ENCODE data around the gene RNF213. TPM values are rescaled to one million over a fixed set of nuclear protein-coding genes. Genes with fewer than 3 reads are reported as not detected.

The RNF213 gene
- total RNA-seq, 1 donor from 2014 or later = 120 TPM

GRCh38 chr17:80315517-80316182 is 55.0 kb downstream of the RNF213 start:
- Mint-ChIP-seq H3K4me3 (ENCODE audit: unreplicated experiment) (no peak overlapping the region), H3K9me3 (ENCODE audit: unreplicated experiment) (no peaks in the 10 kb centered on the region), H3K27me3 (ENCODE audit: low read depth, unreplicated experiment) (no peaks in the 10 kb centered on the region), H3K4me1 (ENCODE audit: low read depth, unreplicated experiment) (no peaks in the 10 kb centered on the region), H3K36me3 (ENCODE audit: low read depth, unreplicated experiment) (peaks cover 40% of the 10 kb centered on the region), H3K27ac (ENCODE audit: unreplicated experiment) (no peak overlapping the region)
- Histone ChIP-seq H3K4me2 (ENCODE audit: low read length) (no peak overlapping the region), H3K4me3 (ENCODE audit: insufficient read depth, low read depth, low read length) (no peak overlapping the region), H3K9me3 (ENCODE audit: insufficient read depth, low read depth, low read length) (no peaks in the 10 kb centered on the region), H3K9ac (ENCODE audit: low read length) (no peak overlapping the region), H4K20me1 (ENCODE audit: insufficient read depth, low read length) (peaks cover 13% of the 10 kb centered on the region), H3K36me3 (ENCODE audit: insufficient read depth, low read length) (peaks cover 2% of the 10 kb centered on the region), H3K4me1 (ENCODE audit: insufficient read depth, low read length) (no peaks in the 10 kb centered on the region), H3K27me3 (ENCODE audit: insufficient read depth, low read length) (no peaks in the 10 kb centered on the region), H3K79me2 (ENCODE audit: insufficient read depth, low read length) (no peaks in the 10 kb centered on the region), H2AFZ (ENCODE audit: low read depth, low read length) (no peak overlapping the region), H3K27ac (ENCODE audit: low read depth, low read length) (no peak overlapping the region)
- TF ChIP-seq EZH2 (IDR thresholded peaks at IDR 0.05; ENCODE audit: insufficient read depth, low read length) = no peak
- no peak for TF ChIP-seq CTCF (IDR thresholded peaks at IDR 0.05; ENCODE audit: insufficient read depth, low read depth, low read length)
- FAIRE-seq (no peak), DNase-seq (ENCODE audit: low read depth) (no peak)

GRCh38 chr17:80316431-80316830 is 55.8 kb downstream of the RNF213 start:
- Mint-ChIP-seq H3K27ac (ENCODE audit: unreplicated experiment) (no peak overlapping the region), H3K9me3 (ENCODE audit: unreplicated experiment) (no peaks in the 10 kb centered on the region), H3K36me3 (ENCODE audit: low read depth, unreplicated experiment) (peaks cover 41% of the 10 kb centered on the region), H3K4me1 (ENCODE audit: low read depth, unreplicated experiment) (no peaks in the 10 kb centered on the region), H3K27me3 (ENCODE audit: low read depth, unreplicated experiment) (no peaks in the 10 kb centered on the region), H3K4me3 (ENCODE audit: unreplicated experiment) (no peak overlapping the region)
- H2AFZ ChIP-seq (ENCODE audit: low read depth, low read length) = no peak overlapping the region
- FAIRE-seq (no peak), DNase-seq (ENCODE audit: low read depth) (no peak)
- H3K4me1 ChIP-seq (ENCODE audit: insufficient read depth, low read length) = no peaks in the 10 kb centered on the region
- no peak overlapping the region for H3K4me3 ChIP-seq (ENCODE audit: insufficient read depth, low read depth, low read length)
- H3K27ac ChIP-seq (ENCODE audit: low read depth, low read length) = no peak overlapping the region
- H3K27me3 ChIP-seq (ENCODE audit: insufficient read depth, low read length) = no peaks in the 10 kb centered on the region
- H3K9me3 ChIP-seq (ENCODE audit: insufficient read depth, low read depth, low read length) = no peaks in the 10 kb centered on the region
- H4K20me1 ChIP-seq (ENCODE audit: insufficient read depth, low read length) = peaks cover 13% of the 10 kb centered on the region
- no peak overlapping the region for H3K4me2 ChIP-seq (ENCODE audit: low read length)
- no peak overlapping the region for H3K9ac ChIP-seq (ENCODE audit: low read length)
- H3K36me3 ChIP-seq (ENCODE audit: insufficient read depth, low read length) = peaks cover 2% of the 10 kb centered on the region
- H3K79me2 ChIP-seq (ENCODE audit: insufficient read depth, low read length) = no peaks in the 10 kb centered on the region
- TF ChIP-seq CTCF (IDR thresholded peaks at IDR 0.05; ENCODE audit: insufficient read depth, low read depth, low read length) = no peak
- no peak for TF ChIP-seq EZH2 (IDR thresholded peaks at IDR 0.05; ENCODE audit: insufficient read depth, low read length)

- H3K27me3 ChIP-seq (ENCODE audit: insufficient read depth, low read length) = no peaks in the 10 kb centered on the region
- no peak for TF ChIP-seq CTCF (IDR thresholded peaks at IDR 0.05; ENCODE audit: insufficient read depth, low read depth, low read length)
- TF ChIP-seq EZH2 (IDR thresholded peaks at IDR 0.05; ENCODE audit: insufficient read depth, low read length) = no peak
- Mint-ChIP-seq H3K27ac (ENCODE audit: unreplicated experiment) (no peak overlapping the region), H3K4me3 (ENCODE audit: unreplicated experiment) (no peak overlapping the region), H3K27me3 (ENCODE audit: low read depth, unreplicated experiment) (no peaks in the 10 kb centered on the region), H3K4me1 (ENCODE audit: low read depth, unreplicated experiment) (no peaks in the 10 kb centered on the region), H3K36me3 (ENCODE audit: low read depth, unreplicated experiment) (peaks cover 40% of the 10 kb centered on the region), H3K9me3 (ENCODE audit: unreplicated experiment) (no peaks in the 10 kb centered on the region)
- H3K9me3 ChIP-seq (ENCODE audit: insufficient read depth, low read depth, low read length) = no peaks in the 10 kb centered on the region
- H3K4me3 ChIP-seq (ENCODE audit: insufficient read depth, low read depth, low read length) = no peak overlapping the region
- no peak overlapping the region for H2AFZ ChIP-seq (ENCODE audit: low read depth, low read length)
- peaks cover 2% of the 10 kb centered on the region for H3K36me3 ChIP-seq (ENCODE audit: insufficient read depth, low read length)
- DNase-seq (ENCODE audit: low read depth) = no peak
- no peaks in the 10 kb centered on the region for H3K79me2 ChIP-seq (ENCODE audit: insufficient read depth, low read length)
- H3K4me2 ChIP-seq (ENCODE audit: low read length) = no peak overlapping the region
- no peak overlapping the region for H3K27ac ChIP-seq (ENCODE audit: low read depth, low read length)
- peaks cover 13% of the 10 kb centered on the region for H4K20me1 ChIP-seq (ENCODE audit: insufficient read depth, low read length)
- no peak for FAIRE-seq
- H3K4me1 ChIP-seq (ENCODE audit: insufficient read depth, low read length) = no peaks in the 10 kb centered on the region
- H3K9ac ChIP-seq (ENCODE audit: low read length) = no peak overlapping the region
Measured at GRCh38 chr17:80316927-80317705, 56.5 kb downstream of the RNF213 start.
